Epidermal melanocyte (primary cell): Measurements from ENCODE around the gene TMEM53.

ENCODE experiments used
- DNase-seq: peaks from one replicate; pipeline ENCODE4 v3.0.0; 2011; ENCODE audit warnings: low spot score; ENCODE audit not compliant: insufficient read length

The TMEM53 gene

GRCh38 chr1:44647896-44648295, 26.4 kb downstream of the TMEM53 start:
- DNase-seq: no peak

- DNase-seq: no peak
Observed at GRCh38 chr1:44646261-44647110, 27.8 kb downstream of the TMEM53 start.

- no peak for DNase-seq
Observed at GRCh38 chr1:44645476-44646244, 28.6 kb downstream of the TMEM53 start.

GRCh38 chr1:44644806-44645205, 29.5 kb downstream of the TMEM53 start:
- DNase-seq: no peak

GRCh38 chr1:44643721-44644334, 30.5 kb downstream of the TMEM53 start:
- no peak for DNase-seq

GRCh38 chr1:44642925-44643324, 31.4 kb downstream of the TMEM53 start:
- DNase-seq: no peak

- no peak for DNase-seq
Observed at GRCh38 chr1:44642255-44642654, 32.0 kb downstream of the TMEM53 start.

GRCh38 chr1:44641126-44642102, 32.9 kb downstream of the TMEM53 start:
- no peak for DNase-seq

GRCh38 chr1:44640200-44640853, 34.0 kb downstream of the TMEM53 start:
- DNase-seq: no peak

- DNase-seq: no peak
Observed at GRCh38 chr1:44637702-44638411, 36.4 kb downstream of the TMEM53 start.

GRCh38 chr1:44636688-44637598, 37.3 kb downstream of the TMEM53 start:
- no peak for DNase-seq

- no peak for DNase-seq
Observed at GRCh38 chr1:44636083-44636687, 38.1 kb downstream of the TMEM53 start.

GRCh38 chr1:44635439-44635838, 38.8 kb downstream of the TMEM53 start:
- no peak for DNase-seq

- no peak for DNase-seq
Observed at GRCh38 chr1:44634606-44635189, 39.6 kb downstream of the TMEM53 start.

- DNase-seq: no peak
Observed at GRCh38 chr1:44632598-44632997, 41.7 kb downstream of the TMEM53 start.

GRCh38 chr1:44631647-44632539, 42.4 kb downstream of the TMEM53 start:
- DNase-seq: peak; percentile 96

- no peak for DNase-seq
Observed at GRCh38 chr1:44631333-44631646, 43.0 kb downstream of the TMEM53 start.
